Stimulated activated CD4-positive, alpha-beta T cell treated with anti-CD3 and anti-CD28 coated beads, Interleukin-1b, Interleukin-23, amount 100 ng/mL, for 4 hours (primary cell): ENCODE measurements around the gene COL4A1.

ENCODE experiments used
- DNase-seq, 2 donors: peaks; one replicate each; pipeline ENCODE4 v3.0.0-alpha.2; 2020; ENCODE audit warnings: low read depth in 2 of 2

The COL4A1 gene

GRCh38 chr13:110274687-110275086, 32.3 kb downstream of the COL4A1 start:
- DNase-seq: no peak

- no peak for DNase-seq
Observed at GRCh38 chr13:110273254-110273653, 33.7 kb downstream of the COL4A1 start.

- no peak for DNase-seq
Observed at GRCh38 chr13:110272651-110273050, 34.3 kb downstream of the COL4A1 start.

- no peak for DNase-seq
Observed at GRCh38 chr13:110272227-110272626, 34.7 kb downstream of the COL4A1 start.

GRCh38 chr13:110271313-110271712, 35.6 kb downstream of the COL4A1 start:
- no peak for DNase-seq

GRCh38 chr13:110270507-110270906, 36.5 kb downstream of the COL4A1 start:
- no peak for DNase-seq

- DNase-seq: no peak
Observed at GRCh38 chr13:110269509-110270185, 37.3 kb downstream of the COL4A1 start.

- DNase-seq: no peak
Observed at GRCh38 chr13:110268576-110269185, 38.3 kb downstream of the COL4A1 start.

- no peak for DNase-seq
Observed at GRCh38 chr13:110268061-110268460, 38.9 kb downstream of the COL4A1 start.

- DNase-seq: no peak
Observed at GRCh38 chr13:110266983-110267382, 40.0 kb downstream of the COL4A1 start.

- DNase-seq: no peak
Observed at GRCh38 chr13:110266431-110266809, 40.5 kb downstream of the COL4A1 start.

- no peak for DNase-seq
Observed at GRCh38 chr13:110265682-110266430, 41.1 kb downstream of the COL4A1 start.

GRCh38 chr13:110265341-110265681, 41.6 kb downstream of the COL4A1 start:
- no peak for DNase-seq

- no peak for DNase-seq
Observed at GRCh38 chr13:110264685-110265275, 42.2 kb downstream of the COL4A1 start.

GRCh38 chr13:110263888-110264287, 43.1 kb downstream of the COL4A1 start:
- DNase-seq: no peak

- DNase-seq: no peak
Observed at GRCh38 chr13:110263404-110263803, 43.6 kb downstream of the COL4A1 start.

- no peak for DNase-seq
Observed at GRCh38 chr13:110262508-110263291, 44.3 kb downstream of the COL4A1 start.

GRCh38 chr13:110262082-110262436, 44.9 kb downstream of the COL4A1 start:
- DNase-seq: no peak

- no peak for DNase-seq
Observed at GRCh38 chr13:110261166-110262081, 45.5 kb downstream of the COL4A1 start.

GRCh38 chr13:110259651-110260050, 47.3 kb downstream of the COL4A1 start:
- no peak for DNase-seq
